COLO668 (cell line): ENCODE data around the gene TMUB1.

Source experiments
- DNase-seq: peaks from one replicate; lab custom pipeline; 2025; ENCODE audit not compliant: unreplicated experiment; lab: John Stamatoyannopoulos, UW

TMUB1 gene

DNA sequence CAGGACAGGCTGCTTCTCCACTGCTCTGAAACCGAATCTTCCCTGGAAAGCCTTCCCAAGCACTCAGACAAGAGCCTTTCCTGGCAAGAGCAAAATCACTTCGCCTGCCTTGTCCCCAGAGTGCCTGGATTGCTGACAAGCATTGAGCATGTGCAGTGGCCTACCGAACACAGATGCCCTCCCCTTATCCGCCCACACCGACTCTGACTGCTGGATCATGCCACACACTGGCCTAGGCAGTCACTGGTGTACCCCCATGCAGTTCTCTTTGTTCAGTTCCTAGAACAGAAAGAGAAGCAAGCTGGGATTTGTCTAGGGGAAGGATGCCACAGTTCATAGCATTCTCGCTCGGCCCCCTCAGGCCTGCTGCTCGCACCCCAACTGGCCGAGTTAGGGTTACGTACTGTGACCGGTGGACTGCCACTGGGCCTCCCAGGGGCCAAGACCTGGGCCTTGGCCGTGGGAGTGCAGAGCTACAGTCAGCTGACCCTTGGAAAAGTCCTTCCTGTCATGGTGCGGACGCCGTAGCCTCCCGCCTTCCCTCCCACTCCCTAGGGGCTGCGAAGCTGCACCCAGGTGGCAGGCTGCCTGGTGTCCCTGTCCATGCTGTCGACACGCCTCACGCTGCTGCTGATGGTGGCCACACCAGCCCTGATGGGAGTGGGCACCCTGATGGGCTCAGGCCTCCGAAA, 48.1 kb downstream of the TMUB1 start:
- no peak for DNase-seq

DNA sequence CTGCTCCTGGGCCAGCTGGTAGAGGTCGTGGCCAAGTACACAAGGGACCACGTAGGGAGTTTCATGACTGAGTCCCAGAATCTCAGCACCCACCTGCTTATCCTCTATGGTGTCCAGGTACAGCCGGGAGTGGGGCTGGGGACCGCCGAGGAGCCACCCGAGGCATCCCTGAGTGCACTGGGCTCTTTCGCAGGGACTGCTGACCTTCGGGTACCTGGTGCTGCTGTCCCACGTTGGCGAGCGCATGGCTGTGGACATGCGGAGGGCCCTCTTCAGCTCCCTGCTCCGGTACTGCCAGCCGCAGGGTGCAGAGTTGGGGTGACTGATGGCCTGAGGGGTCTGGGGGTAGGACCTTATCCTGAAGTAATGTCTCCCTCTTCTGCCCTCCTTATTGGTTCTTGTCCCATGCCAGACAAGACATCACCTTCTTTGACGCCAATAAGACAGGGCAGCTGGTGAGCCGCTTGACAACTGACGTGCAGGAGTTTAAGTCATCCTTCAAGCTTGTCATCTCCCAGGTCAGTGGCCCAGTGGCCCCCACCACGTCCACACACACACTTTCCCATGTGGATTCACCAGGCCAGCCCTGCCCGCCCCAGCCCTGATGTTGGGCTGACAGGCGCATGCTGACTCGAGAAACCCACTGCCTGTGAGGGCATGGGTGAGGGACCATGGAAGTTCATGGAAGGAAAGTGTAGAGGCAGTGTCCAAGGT, 48.8 kb downstream of the TMUB1 start:
- DNase-seq = no peak

DNA sequence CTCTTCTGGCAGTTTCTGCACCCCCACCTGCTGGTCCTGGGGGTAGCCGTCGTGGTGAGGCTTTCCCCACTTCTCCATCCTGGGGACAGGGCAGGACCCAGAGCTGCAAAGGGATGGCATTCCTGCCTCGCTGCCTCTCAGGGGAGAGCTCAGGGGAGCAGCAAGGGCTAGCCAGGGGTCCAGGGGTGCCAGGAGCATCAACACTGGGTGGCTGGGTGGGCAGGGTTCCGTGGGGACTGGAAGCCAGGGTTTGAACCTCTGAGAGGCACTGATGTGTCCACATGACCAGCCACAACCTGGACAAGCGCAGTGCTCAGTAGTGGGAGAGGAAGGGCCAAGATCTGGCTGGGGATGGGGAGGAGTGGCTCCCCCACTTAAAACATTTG, 49.4 kb downstream of the TMUB1 start:
- DNase-seq = no peak

DNA sequence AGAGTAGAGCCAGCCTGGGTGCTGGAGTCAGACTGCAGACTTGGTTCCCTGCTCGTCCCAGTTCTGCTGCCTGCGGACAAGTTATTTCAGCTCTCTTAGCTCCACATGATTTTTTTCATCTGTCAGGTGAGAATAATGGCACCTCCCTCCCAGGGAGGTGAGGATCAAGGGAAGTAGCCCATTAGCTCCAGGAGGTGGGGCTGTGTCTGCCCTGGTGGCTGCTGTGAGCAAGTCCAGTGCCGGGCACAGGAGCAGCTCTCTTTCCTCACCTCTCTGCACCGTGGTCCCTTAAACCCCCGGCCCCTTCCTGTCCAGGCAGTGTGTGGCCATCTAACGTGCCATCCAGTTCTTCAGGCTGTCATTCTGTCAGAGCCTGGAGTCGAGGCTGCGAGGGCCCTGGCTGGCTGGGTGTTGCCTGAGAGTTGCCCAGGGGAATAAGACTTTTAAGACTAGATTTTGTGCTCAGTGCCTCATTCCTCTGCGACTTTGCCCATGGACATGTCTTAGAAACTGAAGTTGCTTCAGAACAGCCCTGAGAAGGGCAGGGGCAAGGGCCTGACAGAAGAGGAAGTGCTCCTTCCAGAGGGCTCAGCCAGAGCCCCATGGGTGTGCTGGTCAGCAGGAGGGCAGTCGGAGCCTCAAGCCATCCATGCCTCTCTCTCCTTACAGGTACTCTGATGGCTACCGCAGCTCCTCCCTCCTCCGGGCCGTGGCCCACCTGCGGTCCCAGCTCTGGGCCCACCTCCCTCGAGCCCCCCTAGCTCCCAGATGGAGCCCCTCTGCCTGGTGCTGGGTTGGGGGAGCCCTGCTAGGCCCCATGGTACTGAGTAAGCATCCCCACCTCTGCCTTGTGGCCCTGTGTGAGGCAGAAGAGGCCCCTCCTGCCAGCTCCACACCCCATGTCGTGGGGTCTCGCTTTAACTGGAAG, 50.1 kb downstream of the TMUB1 start:
- no peak for DNase-seq
